Measurements from ENCODE around the gene CC2D1A. TPM values are rescaled to one million over a fixed set of nuclear protein-coding genes. Genes with fewer than 3 reads are reported as not detected.
"Not testable (repeated sequence)": the region's sequence is repeated elsewhere in the genome, so short reads cannot be mapped to it uniquely, and the experiment has no call there.

CC2D1A gene
- total RNA-seq, 1 donor from 2014 or later, result 18.7 TPM

DNA sequence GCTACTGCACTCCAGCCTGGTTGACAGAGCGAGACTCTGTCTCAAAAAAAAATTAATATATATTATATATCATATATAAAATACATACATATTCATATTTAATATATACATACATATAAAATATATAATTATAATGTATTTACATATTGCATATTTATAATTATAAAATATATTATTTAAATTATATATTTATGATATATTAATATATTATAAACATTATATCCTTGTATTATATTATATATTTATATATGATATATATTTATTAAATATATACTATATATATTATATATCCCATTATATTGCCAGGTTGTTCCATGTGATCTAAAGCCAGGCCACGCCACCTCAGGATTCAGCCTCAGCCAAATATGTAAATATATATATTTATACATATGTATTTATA, 9.8 kb upstream of the CC2D1A start:
- intact Hi-C loops (cut with DNase I), result no loop called here
- ATAC-seq (no peak), DNase-seq (ENCODE audit: missing footprints) (no peak)

DNA sequence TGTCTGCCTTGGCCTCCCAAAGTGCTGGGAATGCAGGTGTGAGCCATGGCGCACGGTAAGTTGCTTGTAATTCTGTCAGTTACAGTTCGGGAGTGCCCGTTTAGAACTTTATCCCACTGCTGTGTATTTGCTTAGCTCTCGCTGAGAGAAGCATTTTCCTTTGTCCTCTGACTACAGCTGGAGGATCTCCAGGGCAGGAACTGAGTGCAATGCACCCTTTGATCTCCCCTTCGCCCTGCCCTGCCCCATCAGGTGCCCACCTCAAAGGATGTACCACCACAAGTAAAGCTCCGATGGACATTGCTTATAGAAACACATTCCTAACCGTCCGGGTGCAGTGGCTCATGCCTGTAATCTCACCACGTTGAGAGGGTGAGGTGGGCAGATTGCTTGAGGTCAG, 6.6 kb upstream of the CC2D1A start:
- intact Hi-C loops (cut with DNase I), result no loop called here
- ATAC-seq (no peak), DNase-seq (ENCODE audit: missing footprints) (no peak)

DNA sequence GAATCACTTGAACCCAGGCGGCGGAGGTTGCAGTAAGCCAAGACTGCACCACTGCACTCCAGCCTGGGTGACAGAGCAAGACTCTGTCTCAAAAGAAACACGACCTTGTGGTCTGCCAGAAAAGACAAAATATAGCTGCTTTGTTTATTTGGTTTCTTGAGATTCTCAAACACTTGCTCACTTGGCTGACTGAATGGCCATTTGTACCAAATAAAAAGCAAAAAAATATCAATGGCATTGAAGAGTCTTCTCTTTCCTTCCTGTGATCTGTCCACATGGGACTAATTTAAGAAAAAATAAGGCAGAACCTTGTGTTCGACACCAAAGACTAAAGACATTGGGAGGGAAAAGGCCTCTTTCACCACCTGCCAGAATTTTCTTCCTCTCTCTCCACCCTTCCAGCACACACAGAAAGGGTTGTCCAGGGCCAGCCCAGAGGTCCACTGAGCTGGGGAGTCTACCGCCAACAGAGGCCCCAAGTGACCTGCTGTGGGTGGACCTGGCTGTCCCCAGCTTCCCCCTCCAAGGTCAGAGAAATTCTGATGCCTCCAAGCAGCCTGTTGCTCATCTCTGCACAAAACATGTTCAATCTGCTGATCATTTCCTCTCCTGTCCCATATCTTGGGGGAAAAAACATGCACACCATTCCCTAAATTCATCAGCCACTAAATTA, 6.0 kb upstream of the CC2D1A start:
- intact Hi-C loops (cut with DNase I), result no loop called here
- DNase-seq (ENCODE audit: missing footprints), result no peak
- peak; percentile 37 for ATAC-seq

DNA sequence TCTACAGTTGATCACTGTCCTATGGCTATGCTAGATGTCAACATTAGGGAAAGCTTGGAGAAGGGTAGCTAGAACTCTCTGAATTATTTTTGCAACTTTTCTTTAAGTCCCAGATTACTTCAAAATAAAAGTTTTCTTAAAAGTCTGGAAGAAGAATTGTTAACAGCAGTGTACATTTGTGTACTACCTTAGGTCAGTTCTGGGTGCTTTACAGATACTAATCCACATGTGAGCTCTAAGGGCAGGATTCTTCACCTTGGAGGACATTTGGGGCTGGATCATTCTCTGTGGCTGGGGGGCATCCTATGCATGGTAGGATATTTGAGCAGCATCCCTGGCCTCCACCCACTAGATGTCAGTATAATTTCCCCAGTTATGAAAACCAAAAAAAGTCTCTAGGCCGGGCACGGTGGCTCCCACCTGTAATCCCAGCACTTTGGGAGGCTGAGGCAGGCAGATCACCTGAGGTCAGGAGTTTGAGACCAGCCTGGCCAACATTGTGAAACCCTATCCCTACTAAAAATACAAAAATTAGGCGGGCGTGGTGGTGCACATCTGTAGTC, 2.9 kb upstream of the CC2D1A start:
- intact Hi-C loops (cut with DNase I), result no loop called here
- no peak for DNase-seq (ENCODE audit: missing footprints)
- no peak for ATAC-seq

DNA sequence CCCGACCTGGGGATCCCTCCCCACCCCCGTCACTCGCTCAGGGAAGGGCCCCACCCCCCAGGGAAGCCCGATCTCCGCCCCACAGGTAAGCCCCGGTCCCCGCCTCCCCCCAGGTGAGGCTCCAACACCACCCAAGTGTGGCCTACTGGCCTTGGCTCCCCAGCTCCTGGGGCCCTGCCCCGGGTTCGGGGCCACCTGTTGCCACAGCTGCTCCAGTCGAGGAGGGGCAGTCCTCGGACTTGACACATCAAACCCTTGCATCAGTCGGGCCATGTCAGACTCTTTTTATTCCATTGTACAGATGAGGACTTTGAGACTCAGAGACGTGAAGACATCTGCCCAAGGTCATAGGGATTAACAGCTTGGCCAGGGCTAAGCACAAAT, 512 bp downstream of the CC2D1A start:
- DNase-seq (ENCODE audit: missing footprints) (no peak), ATAC-seq (peak; percentile 32)
- intact Hi-C loops (cut with DNase I), result loop anchor here (2.0 kb wide), 1 partner anchor 46 kb away; the partner anchor contains the start of gene DCAF15

DNA sequence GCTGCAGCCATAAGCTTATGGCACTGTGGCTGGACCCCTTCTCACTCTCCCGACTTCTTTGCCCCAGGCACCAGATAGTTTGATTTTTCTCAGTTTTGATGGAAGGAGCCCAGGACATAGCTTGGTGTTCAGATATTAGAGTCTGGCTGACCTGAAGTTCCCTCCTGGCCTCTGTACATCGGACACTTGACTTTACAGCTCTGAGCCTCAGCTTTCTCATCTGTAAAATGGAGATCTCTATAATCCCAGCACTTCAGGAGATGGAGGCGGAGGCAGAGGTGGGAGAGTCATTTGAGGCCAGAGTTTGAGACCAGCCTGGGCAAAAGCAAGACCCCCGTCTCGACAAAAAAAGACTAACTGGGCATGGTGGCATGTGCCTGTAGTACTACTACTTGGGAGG, 909 bp downstream of the CC2D1A start:
- ATAC-seq, result no peak
- intact Hi-C loops (cut with DNase I), result loop anchor here (2.0 kb wide), 1 partner anchor 46 kb away; the partner anchor contains the start of gene DCAF15
- DNase-seq (ENCODE audit: missing footprints), result no peak

DNA sequence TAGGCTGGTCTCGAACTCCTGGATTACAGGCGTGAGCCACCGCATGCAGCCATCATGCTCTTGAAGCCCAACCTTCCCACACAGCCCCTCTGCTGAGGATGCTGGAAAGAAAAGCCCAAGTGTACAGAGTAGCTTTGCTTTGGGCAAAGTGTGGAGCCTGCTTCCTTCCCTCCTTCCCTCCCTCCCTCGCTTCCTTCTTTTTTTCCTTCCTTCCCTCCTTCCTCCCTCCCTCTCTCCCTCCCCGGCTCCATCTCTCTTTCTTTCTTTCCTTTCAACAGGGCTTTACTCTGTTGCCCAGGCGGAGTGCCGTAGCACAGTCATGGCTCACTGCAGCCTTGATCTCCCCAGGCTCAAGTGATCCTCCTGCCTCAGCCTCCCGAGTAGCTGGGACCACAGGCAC, 2.7 kb downstream of the CC2D1A start:
- no peak for DNase-seq (ENCODE audit: missing footprints)
- intact Hi-C loops (cut with DNase I), result no loop called here
- no peak for ATAC-seq

DNA sequence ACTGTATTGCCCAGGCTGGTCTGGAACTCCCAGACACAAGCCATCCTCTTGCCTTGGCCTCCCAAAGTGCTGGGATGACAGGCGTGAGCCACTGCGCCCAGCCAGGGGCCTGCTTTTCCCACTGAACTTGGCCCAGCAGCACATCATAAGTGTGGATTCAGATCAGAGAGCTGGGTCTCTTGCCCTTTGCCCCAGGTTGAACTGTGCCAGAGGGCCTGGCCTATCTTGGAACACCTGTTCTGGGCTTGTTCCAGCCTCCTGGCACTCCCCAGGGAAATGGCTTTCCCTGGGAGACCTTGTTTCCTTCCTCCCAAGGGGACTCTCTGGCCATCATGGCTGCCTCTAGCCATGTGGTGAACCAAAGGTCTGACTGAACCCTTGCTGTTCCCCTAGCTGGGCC, 3.4 kb downstream of the CC2D1A start:
- intact Hi-C loops (cut with DNase I), result no loop called here
- ATAC-seq, result no peak
- no peak for DNase-seq (ENCODE audit: missing footprints)

DNA sequence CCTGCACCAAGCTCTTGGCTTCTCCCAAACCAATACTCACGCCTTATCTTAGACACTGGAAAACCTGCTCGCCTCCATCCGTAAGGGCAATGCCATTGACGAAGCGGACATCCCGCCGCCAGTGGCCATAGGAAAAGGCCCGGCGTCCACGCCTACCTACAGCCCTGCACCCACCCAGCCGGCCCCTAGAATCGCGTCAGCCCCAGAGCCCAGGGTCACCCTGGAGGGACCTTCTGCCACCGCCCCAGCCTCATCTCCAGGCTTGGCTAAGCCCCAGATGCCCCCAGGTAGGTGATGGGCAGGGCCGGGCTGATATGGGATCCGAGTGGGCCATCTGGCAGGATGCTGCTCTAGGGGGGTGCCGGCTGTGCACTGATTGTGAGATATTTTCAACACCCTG, 7.4 kb downstream of the CC2D1A start:
- DNase-seq (ENCODE audit: missing footprints) (no peak), ATAC-seq (no peak)
- intact Hi-C loops (cut with DNase I), result no loop called here

DNA sequence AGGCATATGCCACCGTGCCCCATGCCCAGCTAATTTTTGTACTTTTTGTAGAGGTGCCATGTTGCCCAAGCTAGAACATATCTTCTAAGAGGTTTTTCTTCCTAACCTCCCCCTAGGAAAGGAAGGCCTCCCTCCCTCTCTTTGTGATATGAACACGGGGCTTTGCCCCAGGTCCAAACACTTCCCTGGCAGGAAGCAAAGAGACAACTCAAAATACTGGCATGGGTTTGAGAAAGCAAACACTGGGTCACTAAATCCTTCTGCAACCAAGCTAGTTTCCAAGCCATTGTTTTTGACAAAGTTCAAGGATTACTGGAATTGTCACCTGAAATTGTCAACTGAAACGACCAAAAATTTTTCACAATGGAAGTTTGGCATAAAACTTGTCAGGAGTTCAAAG, 8.8 kb downstream of the CC2D1A start:
- no peak for ATAC-seq
- no peak for DNase-seq (ENCODE audit: missing footprints)
- intact Hi-C loops (cut with DNase I), result no loop called here

DNA sequence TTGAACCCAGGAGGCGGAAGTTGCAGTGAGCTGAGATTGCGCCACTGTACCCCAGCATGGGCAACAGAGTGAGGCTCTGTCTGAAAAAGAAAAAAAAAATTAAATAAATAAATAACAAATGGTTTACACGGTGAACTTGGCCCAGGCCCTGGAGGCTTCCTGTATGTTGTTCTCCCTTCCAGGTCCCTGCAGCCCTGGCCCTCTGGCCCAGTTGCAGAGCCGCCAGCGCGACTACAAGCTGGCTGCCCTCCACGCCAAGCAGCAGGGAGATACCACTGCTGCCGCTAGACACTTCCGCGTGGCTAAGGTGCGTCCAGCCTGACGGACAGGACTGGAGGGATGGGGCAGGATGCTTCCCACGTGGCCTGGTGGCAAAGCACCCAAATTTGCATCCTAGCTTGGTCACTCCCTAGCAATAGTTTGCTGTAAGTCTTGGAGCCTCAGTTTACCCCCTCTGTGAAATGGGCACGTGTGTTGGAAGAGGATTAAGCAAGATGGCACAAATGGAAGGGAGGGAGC, 11.9 kb downstream of the CC2D1A start:
- ATAC-seq (peak; percentile 38), DNase-seq (ENCODE audit: missing footprints) (no peak)

DNA sequence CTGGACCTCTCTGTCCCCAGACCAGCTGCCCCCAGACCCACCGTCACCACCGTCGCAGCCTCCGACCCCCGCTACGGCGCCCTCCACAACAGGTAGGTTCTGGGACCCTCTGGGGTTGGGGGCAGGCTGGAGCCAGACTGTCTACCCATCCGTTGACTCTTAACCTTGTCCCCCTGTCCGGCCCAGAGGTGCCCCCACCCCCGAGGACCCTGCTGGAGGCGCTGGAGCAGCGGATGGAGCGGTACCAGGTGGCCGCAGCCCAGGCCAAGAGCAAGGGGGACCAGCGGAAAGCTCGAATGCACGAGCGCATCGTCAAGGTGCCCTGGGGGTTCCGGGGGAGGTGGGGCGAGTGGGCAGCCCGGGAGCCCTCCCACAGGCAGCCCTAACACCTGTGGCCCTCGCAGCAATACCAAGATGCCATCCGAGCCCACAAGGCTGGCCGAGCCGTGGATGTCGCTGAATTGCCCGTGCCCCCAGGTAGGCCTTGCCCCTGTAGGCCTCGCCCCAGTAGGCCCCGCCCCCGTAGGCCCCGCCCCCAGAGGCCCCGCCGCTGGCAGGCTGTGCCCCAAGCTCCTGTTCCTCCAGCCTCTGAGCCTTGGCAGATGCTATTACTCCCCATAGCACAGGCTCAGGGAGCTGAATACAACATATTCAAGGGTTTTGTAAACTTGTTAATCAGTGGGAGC, 12.9 kb downstream of the CC2D1A start:
- ATAC-seq (no peak), DNase-seq (ENCODE audit: missing footprints) (no peak)
- intact Hi-C loops (cut with DNase I), result no loop called here

More for the DNA sequence above, 11.9 kb downstream of the CC2D1A start:
- intact Hi-C loops (cut with DNase I), result no loop called here

DNA sequence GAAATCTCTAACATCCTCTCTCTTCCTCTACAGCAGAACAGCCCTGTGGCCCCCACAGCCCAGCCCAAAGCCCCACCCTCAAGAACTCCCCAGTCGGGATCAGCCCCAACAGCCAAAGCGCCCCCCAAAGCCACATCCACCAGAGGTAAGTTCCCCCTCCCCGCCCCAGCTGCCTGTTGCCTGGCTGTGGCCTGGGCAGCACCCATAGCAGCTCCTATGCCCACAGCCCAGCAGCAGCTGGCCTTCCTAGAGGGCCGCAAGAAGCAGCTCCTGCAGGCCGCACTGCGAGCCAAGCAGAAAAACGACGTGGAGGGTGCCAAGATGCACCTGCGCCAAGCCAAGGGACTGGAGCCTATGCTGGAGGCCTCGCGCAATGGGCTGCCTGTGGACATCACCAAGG, 14.5 kb downstream of the CC2D1A start:
- ATAC-seq (no peak), DNase-seq (ENCODE audit: missing footprints) (no peak)
- intact Hi-C loops (cut with DNase I), result no loop called here

DNA sequence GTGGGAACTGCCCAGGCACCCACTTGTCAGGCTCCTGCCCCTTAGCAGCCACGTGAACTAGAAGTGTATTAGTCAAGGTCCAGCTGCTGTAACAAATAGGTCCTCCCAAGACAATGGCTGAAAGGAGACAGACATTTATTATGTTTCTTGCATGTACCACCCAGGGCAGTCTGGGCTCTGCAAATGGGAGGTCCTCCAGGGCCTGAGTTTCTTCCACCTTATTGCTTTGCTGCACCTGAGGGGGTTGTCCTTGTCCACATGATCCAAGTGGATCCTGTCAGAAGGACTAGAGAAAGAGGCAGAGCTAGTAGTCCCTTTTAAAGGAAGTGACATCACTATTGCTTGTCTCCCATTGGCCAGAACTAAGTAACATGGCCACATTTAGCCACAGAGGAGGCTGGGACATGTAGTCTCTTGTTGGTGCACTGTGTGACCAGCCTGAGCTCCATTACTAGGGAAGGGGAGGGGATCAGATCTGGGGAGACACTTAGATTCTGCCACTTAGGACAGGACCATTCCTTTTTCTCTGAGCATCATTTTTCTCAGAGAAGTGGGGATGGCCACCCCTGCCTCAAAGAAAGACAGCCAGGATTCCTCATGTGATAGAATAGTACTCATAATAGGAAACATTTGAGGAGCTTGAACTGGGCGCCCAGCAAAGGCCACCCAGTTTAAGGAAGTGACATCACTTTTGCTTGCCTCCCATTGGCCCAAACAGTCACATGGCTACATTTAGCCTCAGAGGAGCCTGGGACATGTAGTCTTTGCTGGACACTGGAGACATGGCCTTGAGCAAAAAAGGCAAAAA, 15.1 kb downstream of the CC2D1A start:
- intact Hi-C loops (cut with DNase I), result no loop called here
- ATAC-seq, result no peak
- no peak for DNase-seq (ENCODE audit: missing footprints)

DNA sequence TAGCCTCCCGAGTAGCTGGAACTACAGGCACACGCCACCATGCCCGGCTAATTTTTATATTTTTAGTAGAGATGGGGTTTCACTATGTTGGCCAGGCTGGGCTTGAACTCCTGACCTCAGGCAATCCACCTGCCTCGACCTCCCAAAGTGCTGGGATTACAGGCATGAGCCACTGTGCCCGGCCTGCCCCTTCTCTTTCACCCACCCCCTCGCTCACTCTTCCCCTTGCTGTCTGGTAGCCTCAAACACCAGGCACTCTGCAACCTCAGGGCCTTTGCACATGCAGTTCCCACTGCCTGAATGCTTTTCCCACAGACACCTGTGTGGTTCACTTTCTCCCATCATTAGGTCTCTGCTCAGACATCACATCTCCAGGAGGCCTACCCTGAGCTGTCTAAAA, 16.1 kb downstream of the CC2D1A start:
- ATAC-seq; intact Hi-C loops (cut with DNase I); DNase-seq (ENCODE audit: missing footprints): not testable (repeated sequence)

DNA sequence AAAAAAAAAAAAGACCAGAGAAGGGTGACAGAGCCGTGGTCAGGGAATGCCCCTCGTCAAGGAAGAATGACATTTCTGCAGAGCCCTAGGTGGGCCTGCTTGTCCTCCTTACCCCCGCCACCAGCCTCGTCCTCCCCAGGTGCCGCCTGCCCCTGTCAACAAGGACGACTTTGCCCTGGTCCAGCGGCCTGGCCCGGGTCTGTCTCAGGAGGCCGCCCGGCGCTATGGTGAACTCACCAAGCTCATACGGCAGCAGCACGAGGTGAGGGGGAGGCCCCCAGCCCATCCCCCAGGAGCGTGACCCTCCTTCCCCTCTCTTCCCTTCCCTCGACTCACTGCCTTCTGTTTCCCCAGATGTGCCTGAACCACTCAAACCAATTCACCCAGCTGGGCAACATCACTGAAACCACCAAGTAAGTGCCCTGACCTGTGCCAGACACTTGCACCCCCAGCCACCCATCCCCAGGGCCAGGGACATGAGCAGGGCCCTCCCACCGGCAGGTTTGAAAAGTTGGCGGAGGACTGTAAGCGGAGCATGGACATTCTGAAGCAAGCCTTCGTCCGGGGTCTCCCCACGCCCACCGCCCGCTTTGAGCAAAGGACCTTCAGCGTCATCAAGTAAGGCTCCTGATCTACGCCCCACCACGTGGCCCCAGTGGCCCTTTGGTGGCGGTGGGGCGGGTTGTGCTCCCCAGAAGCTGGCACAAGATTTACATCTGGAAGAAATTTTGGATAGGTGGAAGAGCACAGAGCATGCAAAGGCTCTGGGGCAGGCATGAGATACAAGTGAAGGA, 17.4 kb downstream of the CC2D1A start:
- intact Hi-C loops (cut with DNase I), result no loop called here
- ATAC-seq (no peak), DNase-seq (ENCODE audit: missing footprints) (no peak)

DNA sequence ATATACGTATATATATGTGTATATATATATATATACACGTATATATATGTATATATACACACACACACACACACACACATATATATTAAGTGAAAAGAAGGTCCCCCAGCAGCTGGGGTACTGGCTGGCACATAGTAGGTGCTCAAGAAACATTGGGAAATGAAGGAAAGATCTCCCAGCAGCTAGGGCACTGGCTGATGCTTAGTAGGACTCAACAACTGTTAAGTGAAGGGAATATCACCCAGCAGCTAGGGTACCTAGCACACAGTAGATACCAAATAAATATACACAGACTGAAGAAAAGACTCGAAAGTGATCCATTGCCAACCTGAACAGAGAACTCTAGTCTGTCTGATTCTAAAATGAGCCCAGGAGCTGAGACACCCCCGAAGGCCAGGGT, 20.0 kb downstream of the CC2D1A start:
- no peak for ATAC-seq
- no peak for DNase-seq (ENCODE audit: missing footprints)
- intact Hi-C loops (cut with DNase I), result no loop called here

DNA sequence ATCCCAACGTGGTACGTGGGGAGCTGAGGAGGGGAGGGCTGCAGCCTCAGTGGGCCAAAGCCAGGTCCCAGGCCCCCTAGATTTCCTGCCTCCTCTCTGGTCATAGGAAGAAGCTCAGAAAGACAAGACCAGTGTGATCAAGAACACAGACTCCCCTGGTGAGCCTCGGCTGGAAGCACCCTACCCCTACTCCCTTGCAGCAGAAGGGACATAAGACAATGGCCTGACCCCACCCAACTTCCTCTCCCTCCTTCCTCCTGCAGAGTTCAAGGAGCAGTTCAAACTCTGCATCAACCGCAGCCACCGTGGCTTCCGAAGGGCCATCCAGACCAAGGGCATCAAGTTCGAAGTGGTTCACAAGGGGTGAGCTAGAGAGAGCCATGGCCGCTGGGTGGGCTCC, 20.7 kb downstream of the CC2D1A start:
- no peak for ATAC-seq
- intact Hi-C loops (cut with DNase I), result no loop called here
- no peak for DNase-seq (ENCODE audit: missing footprints)

DNA sequence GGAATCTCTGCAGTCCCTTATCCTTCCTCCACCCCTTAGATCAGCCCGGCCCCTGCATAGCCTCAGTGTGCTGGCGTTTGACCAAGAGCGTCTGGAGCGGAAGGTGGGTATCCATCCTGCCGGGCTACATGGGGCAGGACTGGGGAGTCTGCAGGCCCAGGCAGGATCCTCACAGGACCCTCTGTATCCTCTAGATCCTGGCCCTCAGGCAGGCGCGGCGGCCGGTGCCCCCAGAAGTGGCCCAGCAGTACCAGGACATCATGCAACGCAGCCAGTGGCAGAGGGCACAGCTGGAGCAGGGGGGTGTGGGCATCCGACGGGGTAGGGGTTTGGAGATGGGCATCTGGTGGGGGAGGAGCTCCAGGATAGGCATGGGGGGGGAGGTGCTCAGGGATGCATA, 23.3 kb downstream of the CC2D1A start:
- intact Hi-C loops (cut with DNase I), result no loop called here
- no peak for ATAC-seq
- no peak for DNase-seq (ENCODE audit: missing footprints)

Measured in Right ventricle myocardium inferior (tissue), 1 donor.